ENCODE data around the gene KDM6A. TPM values are rescaled to one million over a fixed set of nuclear protein-coding genes. Genes with fewer than 3 reads are reported as not detected.

Gene KDM6A
- total RNA-seq, 1 experiment from 2014 or later = 21.0 TPM

- intact Hi-C loops (cut with micrococcal nuclease) = no loop called here
- Histone ChIP-seq H3K9ac (ENCODE audit: low read length) (no peak overlapping the region), H2AFZ (ENCODE audit: low read depth, low read length, poor library complexity, severe bottlenecking) (no peak overlapping the region), H3K27ac (ENCODE audit: low read depth, low read length) (no peak overlapping the region), H3K4me3 (replicated peaks in 1 of 2; ENCODE audit: low read depth in 1 of 2, low read length in 2 of 2) (no peak overlapping the region), H3K4me1 (ENCODE audit: control insufficient read depth in 1 of 2, insufficient read depth in 2 of 2, low read length in 2 of 2) (no peaks in the 10 kb centered on the region; a peak in 1 of 4 replicates), H3K79me2 (ENCODE audit: insufficient read depth, low read length) (peaks cover 89% of the 10 kb centered on the region), H3K9me3 (ENCODE audit: control insufficient read depth in 1 of 2, insufficient read depth in 1 of 2, low read depth in 1 of 2, low read length in 2 of 2) (no peaks in the 10 kb centered on the region), H3K4me2 (ENCODE audit: low read length) (no peak overlapping the region), H3K36me3 (ENCODE audit: control insufficient read depth in 1 of 2, insufficient read depth in 2 of 2, low read length in 2 of 2) (no peaks in the 10 kb centered on the region), H3K9me2 (ENCODE audit: insufficient read depth) (no peaks in the 10 kb centered on the region), H4K20me1 (ENCODE audit: insufficient read depth) (no peaks in the 10 kb centered on the region; the same call in 1 of the 2 replicates), H3K27me3 (ENCODE audit: insufficient read depth, low read length) (no peaks in the 10 kb centered on the region)
- RAD21 ChIA-PET (ENCODE audit: low non-redundant PET in 1 of 2, low total read pairs in 2 of 2, uncharacterized antibody in 2 of 2, unreplicated experiment in 2 of 2) = no interaction called here
- ATAC-seq (no peak), DNase-seq (ENCODE audit: low read depth, low spot score) (no peak)
- CTCF ChIA-PET = no interaction called here
- BruUV-seq (replicated peaks) = no TSS peak
- POLR2A ChIA-PET = no interaction called here
- TF ChIP-seq POLR2A (IDR thresholded peaks at IDR 0.05; ENCODE audit: borderline replicate concordance, extremely low read depth, insufficient read depth, insufficient read length) = no peak
Measured at GRCh38 chrX:44951572-44952067, 78.6 kb downstream of the KDM6A start.

GRCh38 chrX:44952329-44953027 lies 79.5 kb downstream of the KDM6A start:
- no peaks in the 10 kb centered on the region for H3K27me3 ChIP-seq (ENCODE audit: insufficient read depth, low read length)
- ChIA-PET POLR2A (no interaction called here), RAD21 (ENCODE audit: low non-redundant PET in 1 of 2, low total read pairs in 2 of 2, uncharacterized antibody in 2 of 2, unreplicated experiment in 2 of 2) (no interaction called here), CTCF (no interaction called here)
- no peak overlapping the region for H3K27ac ChIP-seq (ENCODE audit: low read depth, low read length)
- no peak for DNase-seq (ENCODE audit: low read depth, low spot score)
- no peak overlapping the region for H3K9ac ChIP-seq (ENCODE audit: low read length)
- H3K4me3 ChIP-seq (replicated peaks in 1 of 2; ENCODE audit: low read depth in 1 of 2, low read length in 2 of 2) = no peak overlapping the region
- intact Hi-C loops (cut with micrococcal nuclease) = no loop called here
- BruUV-seq (replicated peaks) = no TSS peak
- H3K4me2 ChIP-seq (ENCODE audit: low read length) = no peak overlapping the region
- no peaks in the 10 kb centered on the region; the same call in 1 of the 2 replicates for H4K20me1 ChIP-seq (ENCODE audit: insufficient read depth)
- H3K36me3 ChIP-seq (ENCODE audit: control insufficient read depth in 1 of 2, insufficient read depth in 2 of 2, low read length in 2 of 2) = no peaks in the 10 kb centered on the region
- no peak for ATAC-seq
- no peaks in the 10 kb centered on the region for H3K9me2 ChIP-seq (ENCODE audit: insufficient read depth)
- no peaks in the 10 kb centered on the region; a peak in 1 of 4 replicates for H3K4me1 ChIP-seq (ENCODE audit: control insufficient read depth in 1 of 2, insufficient read depth in 2 of 2, low read length in 2 of 2)
- H3K79me2 ChIP-seq (ENCODE audit: insufficient read depth, low read length) = peaks cover 89% of the 10 kb centered on the region
- H2AFZ ChIP-seq (ENCODE audit: low read depth, low read length, poor library complexity, severe bottlenecking) = no peak overlapping the region
- H3K9me3 ChIP-seq (ENCODE audit: control insufficient read depth in 1 of 2, insufficient read depth in 1 of 2, low read depth in 1 of 2, low read length in 2 of 2) = no peaks in the 10 kb centered on the region
- no peak for TF ChIP-seq ZBTB33 (IDR thresholded peaks at IDR 0.05; ENCODE audit: extremely low read depth, insufficient replicate concordance, low read length)
- TF ChIP-seq CEBPB (IDR thresholded peaks at IDR 0.05; ENCODE audit: low read depth) = no peak
- TF ChIP-seq SIN3A (IDR thresholded peaks at IDR 0.05; ENCODE audit: low read depth) = no peak
- TF ChIP-seq EZH2phosphoT487 (IDR thresholded peaks at IDR 0.05; ENCODE audit: borderline replicate concordance) = no peak
- TF ChIP-seq POLR2A (IDR thresholded peaks at IDR 0.05; ENCODE audit: borderline replicate concordance, extremely low read depth, insufficient read depth, insufficient read length) = no peak
- TF ChIP-seq ZNF274 (IDR thresholded peaks at IDR 0.05; ENCODE audit: low read depth, low read length) = no peak
- TF ChIP-seq YY1 (IDR thresholded peaks at IDR 0.05; ENCODE audit: extremely low read depth, insufficient replicate concordance, low read depth, low read length) = no peak
- no peak for TF ChIP-seq EGR1 (IDR thresholded peaks at IDR 0.05; ENCODE audit: low read depth)
- TF ChIP-seq CTCF (IDR thresholded peaks at IDR 0.05 in 2 of 3, conservative IDR thresholded peaks at IDR 0.05 in 1 of 3; ENCODE audit: borderline replicate concordance in 1 of 3, insufficient read depth in 1 of 3, low read depth in 2 of 3, low read length in 2 of 3) = no peak
- TF ChIP-seq SRF (IDR thresholded peaks at IDR 0.05; ENCODE audit: low read depth) = no peak
- TF ChIP-seq MAX (IDR thresholded peaks at IDR 0.05) = no peak
- no peak for TF ChIP-seq ATF3 (IDR thresholded peaks at IDR 0.05)
- no peak for TF ChIP-seq ELF1 (IDR thresholded peaks at IDR 0.05; ENCODE audit: borderline replicate concordance, low read depth)
- no peak for TF ChIP-seq SP1 (IDR thresholded peaks at IDR 0.05; ENCODE audit: low read depth)
- TF ChIP-seq ZFX (IDR thresholded peaks at IDR 0.05) = no peak

Measured in HCT116 (cell line).